NCI-H187 (cell line): Measurements from ENCODE around the gene GMCL1.

Source experiments
- DNase-seq, 2 experiments: peaks; one replicate each; lab custom pipeline; 2025; lab: John Stamatoyannopoulos, UW

The GMCL1 gene

DNA sequence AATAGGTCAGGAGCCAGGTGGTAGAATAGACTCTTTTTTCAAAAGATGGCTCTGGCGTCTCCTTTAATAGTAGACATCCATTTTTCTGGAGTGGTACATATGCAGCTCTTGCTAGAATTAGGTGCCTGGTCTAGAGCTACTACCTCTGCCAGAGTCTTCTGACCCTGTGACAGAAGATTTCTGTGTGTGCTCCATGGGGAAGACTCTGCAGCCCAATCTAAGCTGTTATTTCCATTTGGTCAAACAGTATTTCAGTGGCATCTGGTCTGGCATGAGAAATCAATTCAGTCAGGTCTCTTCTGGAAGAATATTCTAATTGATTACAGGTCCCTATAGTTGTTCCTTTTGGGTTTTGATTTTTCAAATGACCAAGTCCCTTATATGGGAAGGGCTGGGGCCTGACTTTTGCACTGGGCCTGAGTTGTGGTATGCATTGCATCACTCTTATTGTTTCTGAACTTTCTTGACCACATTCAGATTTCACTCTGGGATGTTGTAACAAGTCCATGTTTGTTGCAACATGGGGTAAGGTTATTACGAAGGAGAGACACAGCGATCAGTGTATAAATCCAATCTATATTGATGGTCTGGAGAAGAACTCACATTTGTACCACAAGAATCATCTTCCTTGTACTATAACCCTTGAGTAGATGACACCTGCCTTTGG, 97.5 kb downstream of the GMCL1 start:
- no peak for DNase-seq
